ENCODE data around the gene RTKN. TPM values are rescaled to one million over a fixed set of nuclear protein-coding genes. Genes with fewer than 3 reads are reported as not detected.
"Not testable (repeated sequence)": the region's sequence is repeated elsewhere in the genome, so short reads cannot be mapped to it uniquely, and the experiment has no call there.

Gene RTKN
- total RNA-seq, 3 donors from 2014 or later: 49.2 to 60.7 (median 49.7) TPM

DNA sequence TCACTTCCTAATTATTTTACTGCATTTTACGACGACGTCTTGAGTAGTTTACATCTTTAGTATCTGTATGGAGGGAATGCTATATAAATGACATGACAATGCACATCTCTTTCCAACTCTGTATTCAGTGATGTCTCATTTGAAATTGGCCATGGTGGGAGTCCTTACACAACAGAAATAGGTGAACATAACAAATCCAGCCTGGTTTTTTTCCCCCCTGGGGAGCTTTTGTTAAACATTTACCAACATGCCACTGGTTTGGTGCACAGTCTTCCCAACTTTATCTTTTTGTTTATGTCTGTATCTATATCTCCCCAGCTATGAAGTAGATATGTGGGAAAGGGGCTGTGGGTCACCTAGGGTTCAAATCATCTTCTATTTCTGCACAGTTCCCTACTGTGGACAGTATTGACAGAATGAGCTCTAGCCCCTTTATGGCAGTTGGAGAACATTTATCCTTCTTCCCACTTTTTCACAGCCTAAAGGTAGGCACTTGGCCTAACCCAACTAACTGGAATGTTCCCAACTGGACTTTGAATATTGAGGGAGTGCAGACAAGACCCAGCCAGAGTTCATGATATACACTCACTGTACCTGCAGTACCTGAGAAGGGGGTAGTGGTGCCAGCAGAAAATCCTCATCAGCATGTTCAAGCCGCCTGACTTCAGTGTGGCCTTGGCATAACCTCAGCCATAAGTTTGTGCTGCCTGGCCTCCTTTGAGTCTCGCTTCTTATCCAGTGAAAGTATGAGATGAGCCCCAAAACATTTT is 5.7 kb upstream of the RTKN start:
- Histone ChIP-seq H3K4me1 (ENCODE audit: low read depth) (peaks cover 4% of the 10 kb centered on the region), H3K4me3 (no peak overlapping the region), H3K9me3 (no peaks in the 10 kb centered on the region), H3K36me3 (ENCODE audit: low read depth) (no peaks in the 10 kb centered on the region)
- intact Hi-C loops (cut with DNase I, micrococcal nuclease): no loop called here
- DNase-seq (no peak), ATAC-seq (peak; percentile 53)
- TF ChIP-seq, protein P1, sequence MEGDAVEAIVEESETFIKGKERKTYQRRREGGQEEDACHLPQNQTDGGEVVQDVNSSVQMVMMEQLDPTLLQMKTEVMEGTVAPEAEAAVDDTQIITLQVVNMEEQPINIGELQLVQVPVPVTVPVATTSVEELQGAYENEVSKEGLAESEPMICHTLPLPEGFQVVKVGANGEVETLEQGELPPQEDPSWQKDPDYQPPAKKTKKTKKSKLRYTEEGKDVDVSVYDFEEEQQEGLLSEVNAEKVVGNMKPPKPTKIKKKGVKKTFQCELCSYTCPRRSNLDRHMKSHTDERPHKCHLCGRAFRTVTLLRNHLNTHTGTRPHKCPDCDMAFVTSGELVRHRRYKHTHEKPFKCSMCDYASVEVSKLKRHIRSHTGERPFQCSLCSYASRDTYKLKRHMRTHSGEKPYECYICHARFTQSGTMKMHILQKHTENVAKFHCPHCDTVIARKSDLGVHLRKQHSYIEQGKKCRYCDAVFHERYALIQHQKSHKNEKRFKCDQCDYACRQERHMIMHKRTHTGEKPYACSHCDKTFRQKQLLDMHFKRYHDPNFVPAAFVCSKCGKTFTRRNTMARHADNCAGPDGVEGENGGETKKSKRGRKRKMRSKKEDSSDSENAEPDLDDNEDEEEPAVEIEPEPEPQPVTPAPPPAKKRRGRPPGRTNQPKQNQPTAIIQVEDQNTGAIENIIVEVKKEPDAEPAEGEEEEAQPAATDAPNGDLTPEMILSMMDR (IDR thresholded peaks at IDR 0.05): no peak

DNA sequence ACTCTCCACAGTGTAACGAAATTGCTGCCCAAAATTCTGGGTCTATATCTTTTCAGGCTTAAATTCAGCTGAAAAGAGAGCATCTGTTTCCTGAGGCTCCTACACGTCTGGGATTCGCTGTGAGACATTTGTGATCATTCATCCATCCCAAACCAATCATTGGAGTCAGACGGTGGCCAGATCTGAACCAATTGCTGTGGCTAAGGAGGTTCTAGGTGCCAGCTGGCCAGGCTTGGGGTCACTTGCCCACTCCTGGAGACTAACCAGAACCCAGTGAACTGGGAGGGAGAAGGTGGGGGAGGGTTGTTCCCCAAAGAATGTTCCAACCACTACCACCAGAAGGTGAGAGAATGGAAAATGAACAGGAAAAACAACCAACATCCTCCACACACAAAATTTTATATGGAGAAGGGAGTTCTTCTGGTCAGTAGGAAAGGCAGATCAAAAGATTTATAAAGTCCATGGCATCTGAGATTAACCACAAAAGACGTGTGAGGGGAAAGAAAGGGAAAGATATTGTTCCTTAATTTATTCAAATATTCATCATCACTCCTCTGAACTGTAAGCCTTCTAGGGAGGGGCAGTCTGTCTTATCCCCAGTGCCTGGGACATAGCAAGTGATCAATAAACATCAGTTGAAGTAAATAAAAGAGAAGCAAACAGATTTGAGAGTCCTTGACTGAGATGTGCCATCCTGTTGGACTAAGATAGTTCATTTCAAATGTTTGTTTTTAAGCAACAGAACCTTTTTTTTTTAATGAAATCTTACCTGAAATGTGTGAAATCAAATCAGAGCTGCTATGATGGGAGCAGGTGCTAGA is 3.0 kb upstream of the RTKN start:
- DNase-seq (no peak), ATAC-seq (no peak)
- no peaks in the 10 kb centered on the region for H3K36me3 ChIP-seq (ENCODE audit: low read depth)
- TF ChIP-seq, protein P1 (IDR thresholded peaks at IDR 0.05): no peak
- peaks cover 10% of the 10 kb centered on the region for H3K4me1 ChIP-seq (ENCODE audit: low read depth)
- H3K9me3 ChIP-seq: no peaks in the 10 kb centered on the region
- intact Hi-C loops (cut with DNase I, micrococcal nuclease): no loop called here
- H3K4me3 ChIP-seq: no peak overlapping the region

DNA sequence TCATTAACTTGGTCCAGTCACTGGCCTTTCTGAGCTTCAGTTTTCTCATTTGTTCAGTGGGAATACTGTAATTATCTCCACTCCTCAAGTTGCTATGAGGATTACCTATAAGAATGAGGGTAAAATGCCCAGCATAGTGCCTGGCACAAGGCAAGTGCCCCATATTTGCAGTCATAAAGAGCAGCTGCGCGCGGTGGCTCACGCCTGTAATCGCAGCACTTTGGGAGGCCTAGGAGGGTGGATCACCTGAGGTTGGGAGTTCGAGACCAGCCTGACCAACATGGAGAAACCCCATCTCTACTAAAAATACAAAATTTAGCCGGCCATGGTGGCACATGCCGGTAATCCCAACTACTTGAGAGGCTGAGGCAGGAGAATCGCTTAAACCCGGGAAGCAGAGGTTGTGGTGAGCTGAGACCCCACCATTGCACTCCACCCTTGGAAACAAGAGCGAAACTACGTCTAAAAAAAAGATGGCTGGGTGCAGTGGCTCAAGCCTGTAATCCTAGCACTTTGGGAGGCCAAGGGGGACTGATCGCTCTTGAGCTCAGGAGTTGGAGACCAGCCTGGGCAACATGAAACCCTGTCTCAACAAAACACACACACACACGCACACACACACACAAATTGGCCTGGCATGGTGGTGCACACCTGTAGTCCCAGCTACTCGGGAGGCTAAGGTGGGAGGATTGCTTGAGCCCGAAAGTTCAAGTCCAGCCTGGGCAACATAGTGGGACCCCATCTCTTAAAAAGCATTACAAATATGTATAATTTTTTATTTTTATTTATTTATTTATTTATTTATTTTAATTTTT is 953 bp upstream of the RTKN start:
- ATAC-seq; intact Hi-C loops (cut with DNase I, micrococcal nuclease); H3K36me3 ChIP-seq (ENCODE audit: low read depth); H3K4me3 ChIP-seq; H3K9me3 ChIP-seq: not testable (repeated sequence)
- DNase-seq: peak in 1 of 3 donors; percentile 68
- H3K4me1 ChIP-seq (ENCODE audit: low read depth): peaks cover 12% of the 10 kb centered on the region

DNA sequence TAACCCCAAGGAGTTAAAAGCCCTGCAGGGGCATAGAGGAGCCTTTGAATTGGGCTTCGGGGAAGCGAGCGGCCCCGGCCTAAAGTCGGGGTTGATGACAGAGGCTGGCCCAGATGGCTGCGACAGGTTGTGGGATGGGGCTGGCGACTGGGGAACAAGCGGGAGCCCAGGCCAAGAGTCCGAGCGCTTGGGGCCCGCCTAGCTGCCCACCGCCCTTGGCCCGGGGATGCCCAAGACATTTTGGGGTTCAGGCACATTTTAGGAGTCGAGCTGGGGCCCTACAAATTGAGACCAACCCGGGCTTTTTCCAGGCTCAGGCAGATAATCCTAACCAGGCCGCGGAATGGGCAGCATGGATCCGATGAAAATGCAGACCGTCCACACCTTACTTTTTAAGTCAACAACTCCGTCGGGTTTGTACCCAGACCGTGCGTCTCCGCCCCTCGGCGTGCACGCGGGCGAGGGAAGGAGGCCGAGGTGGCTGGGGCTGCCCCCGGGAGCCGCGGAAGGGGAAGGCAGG is 507 bp downstream of the RTKN start:
- ATAC-seq (peak; percentile 41), DNase-seq (no peak)
- Histone ChIP-seq H3K4me3 (peak overlapping the region; percentile 38), H3K9me3 (no peaks in the 10 kb centered on the region), H3K4me1 (ENCODE audit: low read depth) (peaks cover 12% of the 10 kb centered on the region), H3K36me3 (ENCODE audit: low read depth) (no peaks in the 10 kb centered on the region)
- intact Hi-C loops (cut with DNase I, micrococcal nuclease): no loop called here
- TF ChIP-seq, protein P1 (IDR thresholded peaks at IDR 0.05): no peak

DNA sequence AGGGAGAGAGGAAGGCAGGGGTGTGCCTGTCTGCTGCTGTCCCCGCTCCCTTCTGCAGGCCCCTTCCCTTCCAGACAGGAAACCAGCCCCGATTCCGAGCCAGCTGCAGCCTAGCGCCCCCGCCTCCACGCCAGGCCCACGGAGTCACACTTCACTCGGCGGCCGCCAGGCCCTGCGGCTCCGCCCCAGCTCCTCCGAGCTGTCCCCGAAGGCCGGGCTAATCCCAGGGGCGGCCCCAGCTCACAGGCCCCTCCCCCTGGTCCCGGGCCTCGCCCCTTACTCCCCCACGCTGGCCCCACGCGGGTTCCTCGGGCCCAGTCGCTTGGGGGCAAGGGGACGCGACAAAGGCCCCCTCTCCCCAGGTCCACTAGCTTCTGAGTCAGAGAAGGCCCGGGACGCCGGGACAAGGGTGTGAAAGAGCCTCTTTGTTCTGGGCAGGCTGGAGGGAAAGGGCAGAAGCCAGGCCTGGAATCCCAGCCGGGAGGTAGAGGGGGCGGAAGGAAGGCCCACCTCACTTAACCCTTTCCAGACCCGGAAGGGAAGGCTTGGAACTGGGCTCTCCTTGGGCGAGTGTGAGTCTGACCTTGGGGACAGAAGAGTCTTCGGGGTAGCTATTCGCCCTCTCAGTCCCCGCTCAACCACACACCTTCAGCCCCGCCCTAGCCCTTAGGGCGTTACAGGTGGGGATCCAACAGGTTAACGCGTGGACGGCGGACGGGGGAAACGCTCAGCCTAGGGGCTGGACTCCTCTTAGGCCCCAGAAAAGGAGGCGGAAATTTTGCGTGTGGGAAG is 1.2 kb downstream of the RTKN start:
- ATAC-seq (peak; percentile 81), DNase-seq (peak; percentile 87 to 91 (median 90))
- Histone ChIP-seq H3K36me3 (ENCODE audit: low read depth) (no peaks in the 10 kb centered on the region), H3K4me1 (ENCODE audit: low read depth) (peaks cover 12% of the 10 kb centered on the region), H3K9me3 (no peaks in the 10 kb centered on the region), H3K4me3 (peak overlapping the region; percentile 38)
- TF ChIP-seq, protein P1 (IDR thresholded peaks at IDR 0.05): no peak
- intact Hi-C loops (cut with DNase I, micrococcal nuclease): no loop called here

All from mucosa of descending colon (tissue), 3 donors.